CD14-positive monocyte (primary cell): ENCODE data around the gene RPTOR. TPM values are rescaled to one million over a fixed set of nuclear protein-coding genes. Genes with fewer than 3 reads are reported as not detected.

ENCODE experiments used
- DNase-seq, 3 donors: peaks; one replicate each; pipeline ENCODE4 v3.0.0-alpha.2; 2011 to 2022
- H2AFZ ChIP-seq: 2 replicates; pipeline ENCODE4 v1.6.0; 2012; ENCODE audit warnings: mild to moderate bottlenecking, low read depth, low read length, inconsistent platforms; ENCODE audit not compliant: insufficient read depth, poor library complexity, severe bottlenecking
- H3K27ac ChIP-seq, 2 donors: 1 replicate in 1 of 2; 2 replicates in 1 of 2; pipeline ENCODE4 v1.5.1; 2012 to 2013; ENCODE audit warnings: low read length in 2 of 2, control low read depth in 1 of 2, inconsistent platforms in 1 of 2, low read depth in 1 of 2, mild to moderate bottlenecking in 1 of 2
- H3K27me3 ChIP-seq, 2 donors: one replicate each; pipeline versions ENCODE4 v1.6.0 to v1.6.1; 2011 to 2013; ENCODE audit warnings: low read length in 2 of 2; ENCODE audit not compliant: control insufficient read depth in 2 of 2, insufficient read depth in 2 of 2
- H3K36me3 ChIP-seq, 2 donors: replicated peaks in 1 of 2; 1 replicate in 1 of 2; 2 replicates in 1 of 2; pipeline versions ENCODE4 v1.5.1 to v1.6.1; 2012 to 2013; ENCODE audit warnings: low read length in 2 of 2, control low read depth in 1 of 2, inconsistent platforms in 1 of 2, mild to moderate bottlenecking in 1 of 2; ENCODE audit not compliant: insufficient read depth in 2 of 2, control insufficient read depth in 1 of 2
- H3K4me1 ChIP-seq, 2 donors: 1 replicate in 1 of 2; 2 replicates in 1 of 2; pipeline versions ENCODE4 v1.5.1 to v1.6.1; 2012 to 2013; ENCODE audit warnings: low read length in 2 of 2, control low read depth in 1 of 2, inconsistent platforms in 1 of 2, mild to moderate bottlenecking in 1 of 2, moderate library complexity in 1 of 2; ENCODE audit not compliant: insufficient read depth in 2 of 2, control insufficient read depth in 1 of 2
- H3K4me2 ChIP-seq: replicated peaks from 2 replicates; pipeline ENCODE3; 2012; ENCODE audit warnings: low read length, moderate library complexity, mild to moderate bottlenecking; ENCODE audit not compliant: poor library complexity, severe bottlenecking; ENCODE audit errors: extremely low read depth
- H3K4me3 ChIP-seq, 3 experiments: fragments of 200-600 bp in 1 of 3; sonication (generic) in 1 of 3; replicated peaks in 1 of 3; 1 replicate in 2 of 3; 2 replicates in 1 of 3; pipeline ENCODE4 v1.5.1; 2011 to 2013; ENCODE audit warnings: low read length in 3 of 3, mild to moderate bottlenecking in 3 of 3, control low read depth in 2 of 3, low read depth in 2 of 3, inconsistent platforms in 1 of 3, moderate library complexity in 1 of 3
- H3K79me2 ChIP-seq: 2 replicates; pipeline ENCODE4 v1.6.0; 2012; ENCODE audit warnings: mild to moderate bottlenecking, control low read depth, inconsistent platforms, low read length, moderate library complexity; ENCODE audit not compliant: insufficient read depth
- H3K9ac ChIP-seq: 2 replicates; pipeline ENCODE4 v1.6.0; 2017; ENCODE audit warnings: low read length, mild to moderate bottlenecking; ENCODE audit not compliant: insufficient read depth, poor library complexity, severe bottlenecking
- H3K9me3 ChIP-seq, 2 donors: replicated peaks in 1 of 2; 1 replicate in 1 of 2; 2 replicates in 1 of 2; pipeline versions ENCODE4 v1.5.1 to v1.6.1; 2012 to 2013; ENCODE audit warnings: low read length in 2 of 2, control low read depth in 1 of 2; ENCODE audit not compliant: control insufficient read depth in 1 of 2, insufficient read depth in 1 of 2
- H4K20me1 ChIP-seq: 2 replicates; pipeline ENCODE4 v1.6.0; 2012; ENCODE audit warnings: mild to moderate bottlenecking, low read length, control low read depth, moderate library complexity; ENCODE audit not compliant: insufficient read depth
- H3K27ac Mint-ChIP-seq, 7 donors: one replicate each; pipeline ENCODE4 v1.8.0; 2020; ENCODE audit warnings: mild to moderate bottlenecking in 7 of 7, mixed read lengths in 7 of 7, moderate library complexity in 6 of 7, inconsistent platforms in 2 of 7
- H3K27me3 Mint-ChIP-seq, 3 donors: one replicate each; pipeline ENCODE4 v1.8.0; 2021 to 2022; ENCODE audit warnings: low read depth in 3 of 3, mild to moderate bottlenecking in 3 of 3, mixed read lengths in 3 of 3, moderate library complexity in 3 of 3, inconsistent platforms in 1 of 3
- H3K36me3 Mint-ChIP-seq, 2 donors: one replicate each; pipeline ENCODE4 v1.8.0; 2020; ENCODE audit warnings: mixed read lengths in 2 of 2, inconsistent platforms in 1 of 2, mild to moderate bottlenecking in 1 of 2
- H3K4me1 Mint-ChIP-seq: one replicate; pipeline ENCODE4 v1.8.0; 2020; ENCODE audit warnings: mild to moderate bottlenecking, mixed read lengths
- H3K4me3 Mint-ChIP-seq, 2 donors: one replicate each; pipeline ENCODE4 v1.8.0; 2020; ENCODE audit warnings: mild to moderate bottlenecking in 2 of 2, mixed read lengths in 2 of 2, moderate library complexity in 1 of 2
- H3K9me3 Mint-ChIP-seq, 7 donors: one replicate each; pipeline ENCODE4 v1.8.0; 2020 to 2022; ENCODE audit warnings: mixed read lengths in 7 of 7, mild to moderate bottlenecking in 6 of 7, moderate library complexity in 6 of 7, inconsistent platforms in 2 of 7
- CTCF ChIP-seq: fragments of 200-600 bp; IDR thresholded peaks from one replicate; pipeline ENCODE4 v1.8.0; 2022; ENCODE audit warnings: antibody characterized with exemption, mild to moderate bottlenecking
- WGBS: methylation state at CpG from one replicate; pipeline ENCODE4 v1.1.5; 2013; ENCODE audit warnings: missing lambda C conversion rate; ENCODE audit not compliant: insufficient coverage; 5-methylcytosine and 5-hydroxymethylcytosine counted together
- intact Hi-C, 2 donors: fragments of 100-400 bp; cut with micrococcal nuclease; formaldehyde crosslinking; loops; one replicate each; pipeline versions ENCODE4 v1.15.0 to v1.15.1; 2023
- polyA plus RNA-seq, 3 donors: library from polyadenylated mRNA; depleted of rRNA in 1 of 3; unstranded in 2 of 3; stranded (reverse) in 1 of 3; fragments of 300-500 nt in 2 of 3; fragments of >200 nt in 1 of 3; fragmentation: Illumina TruSeq in 2 of 3; gene quantifications; 1 replicate in 2 of 3; 2 replicates in 1 of 3; pipeline ENCODE4 v1.2.3, GENCODE V29; 2012 to 2021

The RPTOR gene
- polyA plus RNA-seq, 3 donors: 1.1 to 8.7 (median 2.6) TPM

- Mint-ChIP-seq H3K4me1 (peaks cover 41% of the 10 kb centered on the region), H3K27ac (no peak overlapping the region), H3K4me3 (no peak overlapping the region), H3K9me3 (peaks cover 0 to 3% (median 0%) of the 10 kb centered on the region in 7 donors), H3K36me3 (peaks cover 35 to 51% of the 10 kb centered on the region in 2 donors), H3K27me3 (peaks cover 0 to 5% (median 0%) of the 10 kb centered on the region in 3 donors)
- Histone ChIP-seq H4K20me1 (peaks cover 2% of the 10 kb centered on the region), H3K9ac (no peak overlapping the region), H3K9me3 (no peaks in the 10 kb centered on the region), H3K27me3 (no peaks in the 10 kb centered on the region), H3K79me2 (no peaks in the 10 kb centered on the region), H3K4me3 (no peak overlapping the region), H2AFZ (no peak overlapping the region), H3K36me3 (peaks cover 3 to 9% of the 10 kb centered on the region in 2 donors), H3K27ac (no peak overlapping the region), H3K4me1 (peaks cover 25 to 33% of the 10 kb centered on the region in 2 donors), H3K4me2 (no peak overlapping the region)
- WGBS: no CpG with 5 or more reads among the region's 2 CpGs
- intact Hi-C loops: no loop called here
- TF ChIP-seq CTCF: no peak
- DNase-seq: no peak
Observed at GRCh38 chr17:80775863-80776262, 231.2 kb downstream of the RPTOR start.

- H3K27ac ChIP-seq: no peak overlapping the region
- no peak overlapping the region for H3K4me2 ChIP-seq
- H2AFZ ChIP-seq: no peak overlapping the region
- no peak overlapping the region for H3K9ac ChIP-seq
- no peak overlapping the region for H3K4me3 ChIP-seq
- H3K27ac Mint-ChIP-seq: no peak overlapping the region
- no peaks in the 10 kb centered on the region for H3K27me3 ChIP-seq
- H4K20me1 ChIP-seq: peaks cover 4% of the 10 kb centered on the region
- no peak for TF ChIP-seq CTCF
- DNase-seq: no peak
- H3K9me3 Mint-ChIP-seq: peaks cover 0 to 3% (median 0%) of the 10 kb centered on the region in 7 donors
- H3K36me3 ChIP-seq: peaks cover 0 to 4% of the 10 kb centered on the region in 2 donors
- H3K9me3 ChIP-seq: no peaks in the 10 kb centered on the region
- peaks cover 37 to 46% of the 10 kb centered on the region in 2 donors for H3K4me1 ChIP-seq
- peaks cover 29 to 46% of the 10 kb centered on the region in 2 donors for H3K36me3 Mint-ChIP-seq
- H3K4me3 Mint-ChIP-seq: no peak overlapping the region
- no peaks in the 10 kb centered on the region for H3K79me2 ChIP-seq
- intact Hi-C loops: no loop called here
- H3K4me1 Mint-ChIP-seq: peaks cover 53% of the 10 kb centered on the region
- peaks cover 0 to 2% (median 0%) of the 10 kb centered on the region in 3 donors for H3K27me3 Mint-ChIP-seq
- WGBS: 88% methylated on average over 4 of the region's 6 CpGs
Observed at GRCh38 chr17:80777274-80777673, 232.6 kb downstream of the RPTOR start.
